Measurements from ENCODE around the gene SDK1. TPM values are rescaled to one million over a fixed set of nuclear protein-coding genes. Genes with fewer than 3 reads are reported as not detected.

Gene SDK1
- total and polyA plus RNA-seq, 11 donors: 2.2 to 5.8 (median 3.4) TPM

DNA sequence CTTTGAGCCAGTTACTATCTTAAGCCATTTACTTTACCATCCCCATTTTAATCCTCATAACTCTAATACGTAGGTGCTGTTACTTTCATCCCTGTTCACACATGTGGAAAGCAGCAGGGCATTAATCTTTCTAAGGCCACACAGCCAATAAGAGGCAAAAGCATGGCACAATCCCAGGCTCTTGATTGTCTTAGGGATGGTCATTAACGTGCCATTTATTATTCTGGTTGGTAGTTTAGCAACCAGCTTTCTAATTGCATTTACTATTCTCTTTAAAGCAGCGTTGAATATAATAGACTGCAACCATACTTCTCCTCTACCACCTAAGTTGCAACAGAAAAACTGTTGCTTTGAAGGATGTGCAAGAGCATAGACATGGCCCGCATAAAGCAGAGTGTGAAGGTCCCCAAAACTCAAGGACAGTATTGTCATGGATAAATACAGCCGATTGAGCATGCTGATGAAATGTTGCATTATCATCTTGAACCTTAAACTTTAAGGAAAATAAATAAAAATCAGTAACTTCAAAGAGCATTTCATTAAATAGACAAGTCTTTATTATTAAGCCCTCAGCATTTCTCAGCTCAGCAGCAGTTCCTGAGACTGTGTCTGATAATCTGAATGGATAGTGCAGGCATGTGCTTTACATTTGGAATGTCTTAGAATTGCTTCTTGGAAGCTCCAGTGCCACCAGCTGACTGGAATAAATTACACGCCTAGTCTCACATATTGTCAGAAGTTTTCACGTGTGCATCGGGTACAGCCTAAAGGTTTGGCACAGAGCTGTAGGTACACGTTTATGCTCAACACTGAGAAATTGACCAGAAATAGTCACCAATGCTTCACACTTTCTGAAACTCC is 467.1 kb downstream of the SDK1 start:
- DNase-seq (no peak), ATAC-seq (no peak)
- TF ChIP-seq POLR2A (IDR thresholded peaks at IDR 0.05): no peak
- TF ChIP-seq, protein P1, sequence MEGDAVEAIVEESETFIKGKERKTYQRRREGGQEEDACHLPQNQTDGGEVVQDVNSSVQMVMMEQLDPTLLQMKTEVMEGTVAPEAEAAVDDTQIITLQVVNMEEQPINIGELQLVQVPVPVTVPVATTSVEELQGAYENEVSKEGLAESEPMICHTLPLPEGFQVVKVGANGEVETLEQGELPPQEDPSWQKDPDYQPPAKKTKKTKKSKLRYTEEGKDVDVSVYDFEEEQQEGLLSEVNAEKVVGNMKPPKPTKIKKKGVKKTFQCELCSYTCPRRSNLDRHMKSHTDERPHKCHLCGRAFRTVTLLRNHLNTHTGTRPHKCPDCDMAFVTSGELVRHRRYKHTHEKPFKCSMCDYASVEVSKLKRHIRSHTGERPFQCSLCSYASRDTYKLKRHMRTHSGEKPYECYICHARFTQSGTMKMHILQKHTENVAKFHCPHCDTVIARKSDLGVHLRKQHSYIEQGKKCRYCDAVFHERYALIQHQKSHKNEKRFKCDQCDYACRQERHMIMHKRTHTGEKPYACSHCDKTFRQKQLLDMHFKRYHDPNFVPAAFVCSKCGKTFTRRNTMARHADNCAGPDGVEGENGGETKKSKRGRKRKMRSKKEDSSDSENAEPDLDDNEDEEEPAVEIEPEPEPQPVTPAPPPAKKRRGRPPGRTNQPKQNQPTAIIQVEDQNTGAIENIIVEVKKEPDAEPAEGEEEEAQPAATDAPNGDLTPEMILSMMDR (IDR thresholded peaks at IDR 0.05): no peak

GRCh38 chr7:3771906-3772305 is 470.9 kb downstream of the SDK1 start:
- WGBS, 4 donors: 49 to 65% (median 55%) methylated on average over 3 of the region's 3 CpGs
- no peak for ATAC-seq

More for the DNA sequence above, 467.1 kb downstream of the SDK1 start:
- no peaks in the 10 kb centered on the region for H3K36me3 ChIP-seq
- no peaks in the 10 kb centered on the region for H3K4me1 ChIP-seq
- H3K27me3 ChIP-seq: no peaks in the 10 kb centered on the region
- no peak overlapping the region for H3K27ac ChIP-seq
- intact Hi-C loops (cut with DNase I): no loop called here
- H3K9me3 ChIP-seq: peaks cover 0 to 4% (median 0%) of the 10 kb centered on the region in 12 donors
- H3K4me3 ChIP-seq: no peak overlapping the region
- WGBS, 4 donors: 82 to 90% (median 85%) methylated on average over 9 of the region's 9 CpGs

DNA sequence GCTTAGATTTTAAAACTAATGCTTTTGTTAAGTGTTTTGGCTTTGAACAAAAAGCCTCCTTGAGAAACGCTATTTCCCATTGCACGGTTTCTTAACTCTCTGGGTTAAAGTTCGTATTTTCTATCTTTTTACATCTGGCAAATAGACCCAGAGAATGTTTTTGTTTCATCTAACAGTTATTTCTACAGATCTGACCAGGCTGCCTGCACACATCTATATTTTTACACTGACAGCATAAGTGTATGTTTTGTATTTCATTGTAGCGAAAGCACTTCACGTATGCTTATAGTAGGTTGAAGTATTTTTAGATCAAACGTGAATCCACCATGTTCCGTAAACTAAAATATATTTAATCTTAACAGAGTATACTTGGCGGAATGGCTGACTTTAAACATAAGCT is 477.3 kb downstream of the SDK1 start:
- Histone ChIP-seq H3K4me3 (no peak overlapping the region), H3K27me3 (no peaks in the 10 kb centered on the region), H3K9me3 (peaks cover 0 to 34% (median 15%) of the 10 kb centered on the region in 12 donors), H3K4me1 (no peaks in the 10 kb centered on the region), H3K27ac (no peak overlapping the region), H3K36me3 (no peaks in the 10 kb centered on the region)
- ATAC-seq (no peak), DNase-seq (no peak)
- intact Hi-C loops (cut with DNase I): loop anchor here in 1 of 10 donors (5.0 kb wide), 1 partner anchor 244 kb away; no protein-coding TSS in a partner anchor
- no peak for TF ChIP-seq POLR2A (IDR thresholded peaks at IDR 0.05)
- TF ChIP-seq, protein P1 (IDR thresholded peaks at IDR 0.05): no peak
- WGBS, 4 donors: 88 to 92% (median 89%) methylated on average over 8 of the region's 8 CpGs

More at GRCh38 chr7:3771906-3772305, 470.9 kb downstream of the SDK1 start:
- no peak for DNase-seq
- Histone ChIP-seq H3K27ac (no peak overlapping the region), H3K9me3 (peaks cover 0 to 4% (median 0%) of the 10 kb centered on the region in 12 donors), H3K4me1 (no peaks in the 10 kb centered on the region), H3K27me3 (no peaks in the 10 kb centered on the region), H3K36me3 (no peaks in the 10 kb centered on the region), H3K4me3 (no peak overlapping the region)
- intact Hi-C loops (cut with DNase I): no loop called here
- TF ChIP-seq, protein P1 (IDR thresholded peaks at IDR 0.05): no peak
- TF ChIP-seq POLR2A (IDR thresholded peaks at IDR 0.05): no peak

DNA sequence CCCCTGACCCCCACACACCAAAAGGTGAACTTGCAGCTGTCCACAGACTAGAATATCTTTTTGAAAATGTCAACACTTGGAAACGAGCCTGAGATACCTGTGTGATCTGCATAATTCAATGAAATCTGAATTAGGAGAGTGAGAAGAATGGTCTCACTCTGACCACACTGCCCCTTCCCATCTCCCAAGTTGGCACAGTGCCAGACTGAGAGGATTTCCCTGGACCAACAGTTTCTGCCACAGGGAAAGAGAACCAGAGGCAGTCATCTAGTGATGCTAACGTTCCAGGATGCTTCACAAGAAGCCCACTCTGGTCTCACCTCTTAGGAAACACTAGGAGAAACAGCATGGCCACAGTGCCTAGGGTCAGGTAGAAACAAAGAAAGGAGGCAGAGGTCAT is 479.0 kb downstream of the SDK1 start:
- H3K9me3 ChIP-seq: peaks cover 0 to 41% (median 15%) of the 10 kb centered on the region in 12 donors
- DNase-seq (no peak), ATAC-seq (no peak)
- no peak overlapping the region for H3K27ac ChIP-seq
- WGBS, 4 donors: 79 to 83% (median 81%) methylated on average over 2 of the region's 2 CpGs
- intact Hi-C loops (cut with DNase I): no loop called here
- no peaks in the 10 kb centered on the region for H3K4me1 ChIP-seq
- H3K4me3 ChIP-seq: no peak overlapping the region
- H3K27me3 ChIP-seq: no peaks in the 10 kb centered on the region
- no peak for TF ChIP-seq POLR2A (IDR thresholded peaks at IDR 0.05)
- TF ChIP-seq, protein P1 (IDR thresholded peaks at IDR 0.05): no peak
- no peaks in the 10 kb centered on the region for H3K36me3 ChIP-seq
